GM19023 (cell line): ENCODE measurements around the gene PCDHA7.
"Not testable (repeated sequence)": the region's sequence is repeated elsewhere in the genome, so short reads cannot be mapped to it uniquely, and the experiment has no call there.

ENCODE experiments used
- ATAC-seq: cut with Tn5 transposase; IDR thresholded peaks from one replicate; pipeline ENCODE4 v1.9.1; 2021; ENCODE audit warnings: mild to moderate bottlenecking, moderate library complexity; ENCODE audit not compliant: unreplicated experiment

Gene PCDHA7

GRCh38 chr5:140822969-140823368 is 11.1 kb upstream of the PCDHA7 start:
- not testable (repeated sequence) for ATAC-seq

DNA sequence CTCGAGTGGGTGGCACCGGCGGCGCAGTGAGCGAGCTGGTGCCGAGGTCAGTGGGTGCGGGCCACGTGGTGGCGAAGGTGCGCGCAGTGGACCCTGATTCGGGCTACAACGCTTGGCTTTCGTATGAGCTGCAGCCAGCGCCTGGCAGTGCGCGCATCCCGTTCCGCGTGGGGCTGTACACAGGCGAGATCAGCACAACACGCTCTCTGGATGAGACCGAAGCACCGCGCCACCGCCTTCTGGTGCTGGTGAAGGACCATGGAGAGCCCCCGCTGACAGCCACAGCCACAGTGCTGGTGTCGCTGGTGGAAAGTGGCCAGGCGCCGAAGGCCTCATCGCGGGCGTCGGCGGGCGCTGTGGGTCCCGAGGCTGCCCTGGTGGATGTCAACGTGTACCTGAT is 10.6 kb upstream of the PCDHA7 start:
- ATAC-seq, result no peak

DNA sequence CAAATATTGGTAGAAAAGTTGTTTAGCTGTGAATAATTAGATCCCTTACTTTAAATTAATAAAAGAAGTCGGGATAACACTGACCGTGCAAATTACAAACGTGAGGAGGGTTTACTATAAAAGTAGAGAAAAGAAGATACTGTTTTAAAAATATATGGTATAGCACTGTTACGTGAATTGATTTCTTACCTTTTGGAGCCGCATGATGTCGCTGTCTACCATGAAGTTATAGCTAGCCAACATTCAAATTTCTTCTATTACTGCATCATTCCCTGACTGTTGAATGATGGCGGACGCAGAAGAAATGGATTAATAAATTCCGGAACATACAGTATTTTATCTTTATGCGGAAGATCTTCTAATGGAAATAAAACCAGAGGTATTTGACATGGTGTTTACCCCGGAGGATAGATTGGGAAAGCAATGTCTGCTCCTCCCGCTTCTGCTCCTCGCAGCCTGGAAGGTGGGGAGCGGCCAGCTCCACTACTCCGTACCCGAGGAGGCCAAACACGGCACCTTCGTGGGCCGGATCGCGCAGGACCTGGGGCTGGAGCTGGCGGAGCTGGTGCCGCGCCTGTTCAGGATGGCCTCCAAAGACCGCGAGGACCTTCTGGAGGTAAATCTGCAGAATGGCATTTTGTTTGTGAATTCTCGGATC is 6.2 kb upstream of the PCDHA7 start, which contains the start of gene PCDHA6:
Gene PCDHA6, plus strand, starts transcription at position 257 of the 658 bp plus-strand sequence. Its CDS starts 132 bp downstream, at position 389.
- ATAC-seq, result no peak

DNA sequence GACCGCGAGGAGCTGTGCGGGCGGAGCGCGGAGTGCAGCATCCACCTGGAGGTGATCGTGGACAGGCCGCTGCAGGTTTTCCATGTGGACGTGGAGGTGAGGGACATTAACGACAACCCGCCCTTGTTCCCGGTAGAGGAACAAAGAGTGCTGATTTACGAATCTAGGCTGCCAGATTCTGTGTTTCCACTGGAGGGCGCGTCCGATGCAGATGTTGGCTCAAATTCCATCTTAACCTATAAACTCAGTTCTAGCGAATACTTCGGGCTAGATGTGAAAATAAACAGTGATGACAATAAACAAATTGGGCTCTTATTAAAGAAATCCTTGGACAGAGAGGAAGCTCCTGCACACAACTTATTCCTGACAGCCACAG is 5.7 kb upstream of the PCDHA7 start:
- ATAC-seq, result no peak

GRCh38 chr5:140829511-140830501 is 4.3 kb upstream of the PCDHA7 start:
- not testable (repeated sequence) for ATAC-seq

DNA sequence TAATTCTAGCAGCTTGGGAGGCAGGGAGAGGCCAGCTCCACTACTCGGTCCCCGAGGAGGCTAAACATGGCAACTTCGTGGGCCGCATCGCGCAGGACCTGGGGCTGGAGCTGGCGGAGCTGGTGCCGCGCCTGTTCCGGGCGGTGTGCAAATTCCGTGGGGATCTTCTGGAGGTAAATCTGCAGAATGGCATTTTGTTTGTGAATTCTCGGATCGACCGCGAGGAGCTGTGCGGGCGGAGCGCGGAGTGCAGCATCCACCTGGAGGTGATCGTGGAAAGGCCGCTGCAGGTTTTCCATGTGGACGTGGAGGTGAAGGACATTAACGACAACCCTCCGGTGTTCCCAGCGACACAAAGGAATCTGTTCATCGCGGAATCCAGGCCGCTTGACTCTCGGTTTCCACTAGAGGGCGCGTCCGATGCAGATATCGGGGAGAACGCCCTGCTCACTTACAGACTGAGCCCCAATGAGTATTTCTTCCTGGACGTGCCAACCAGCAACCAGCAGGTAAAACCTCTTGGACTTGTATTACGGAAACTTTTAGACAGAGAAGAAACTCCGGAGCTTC is 455 bp downstream of the PCDHA7 start:
- not testable (repeated sequence) for ATAC-seq

GRCh38 chr5:140835622-140836510 is 1.8 kb downstream of the PCDHA7 start:
- ATAC-seq, result no peak

- no peak for ATAC-seq
Observed at GRCh38 chr5:140840978-140841962, 7.2 kb downstream of the PCDHA7 start, which contains the start of gene PCDHA8. TSS of gene PCDHA8 (plus strand) at chr5:140841187. CDS start at chr5:140841322, 135 bp downstream.

DNA sequence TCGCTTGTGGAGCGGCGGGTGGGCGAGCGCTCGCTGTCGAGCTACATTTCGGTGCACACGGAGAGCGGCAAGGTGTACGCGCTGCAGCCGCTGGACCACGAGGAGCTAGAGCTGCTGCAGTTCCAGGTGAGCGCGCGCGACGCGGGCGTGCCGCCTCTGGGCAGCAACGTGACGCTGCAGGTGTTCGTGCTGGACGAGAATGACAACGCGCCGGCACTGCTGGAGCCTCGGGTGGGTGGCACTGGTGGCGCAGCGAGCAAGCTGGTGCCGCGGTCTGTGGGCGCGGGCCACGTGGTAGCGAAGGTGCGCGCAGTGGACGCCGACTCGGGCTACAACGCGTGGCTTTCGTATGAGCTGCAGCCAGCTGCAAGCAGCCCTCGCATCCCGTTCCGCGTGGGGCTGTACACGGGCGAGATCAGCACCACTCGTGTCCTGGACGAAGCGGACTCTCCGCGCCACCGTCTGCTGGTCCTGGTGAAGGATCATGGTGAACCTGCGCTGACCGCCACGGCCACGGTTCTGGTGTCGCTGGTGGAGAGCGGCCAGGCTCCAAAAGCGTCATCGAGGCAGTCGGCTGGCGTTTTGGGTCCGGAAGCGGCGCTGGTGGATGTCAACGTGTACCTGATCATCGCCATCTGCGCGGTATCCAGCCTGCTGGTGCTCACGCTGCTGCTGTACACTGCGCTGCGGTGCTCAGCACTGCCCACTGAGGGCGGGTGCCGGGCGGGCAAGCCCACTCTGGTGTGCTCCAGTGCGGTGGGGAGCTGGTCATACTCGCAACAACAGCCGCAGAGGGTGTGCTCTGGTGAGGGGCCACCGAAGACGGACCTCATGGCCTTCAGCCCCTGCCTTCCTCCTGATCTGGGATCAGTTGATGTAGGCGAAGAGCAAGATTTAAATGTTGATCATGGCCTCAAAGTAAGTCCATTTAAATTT is 9.0 kb downstream of the PCDHA7 start:
- no peak for ATAC-seq

- ATAC-seq, result not testable (repeated sequence)
Observed at GRCh38 chr5:140848139-140849102, 14.4 kb downstream of the PCDHA7 start, which contains the start of gene PCDHA9. TSS of gene PCDHA9 (plus strand) at chr5:140848382. CDS start at chr5:140848496, 114 bp downstream.

GRCh38 chr5:140849831-140850634 is 16.0 kb downstream of the PCDHA7 start:
- not testable (repeated sequence) for ATAC-seq

- no peak for ATAC-seq
Observed at GRCh38 chr5:140855772-140856674, 22.0 kb downstream of the PCDHA7 start, which contains the start of gene PCDHA10. TSS of gene PCDHA10 (plus strand) at chr5:140855897. CDS start at chr5:140856049, 152 bp downstream.

- no peak for ATAC-seq
Observed at GRCh38 chr5:140857177-140857986, 23.3 kb downstream of the PCDHA7 start.

GRCh38 chr5:140857987-140858240 is 23.8 kb downstream of the PCDHA7 start:
- no peak for ATAC-seq
